ENCODE data around the gene SQSTM1.
"Not testable (repeated sequence)": the region's sequence is repeated elsewhere in the genome, so short reads cannot be mapped to it uniquely, and the experiment has no call there.

The SQSTM1 gene

DNA sequence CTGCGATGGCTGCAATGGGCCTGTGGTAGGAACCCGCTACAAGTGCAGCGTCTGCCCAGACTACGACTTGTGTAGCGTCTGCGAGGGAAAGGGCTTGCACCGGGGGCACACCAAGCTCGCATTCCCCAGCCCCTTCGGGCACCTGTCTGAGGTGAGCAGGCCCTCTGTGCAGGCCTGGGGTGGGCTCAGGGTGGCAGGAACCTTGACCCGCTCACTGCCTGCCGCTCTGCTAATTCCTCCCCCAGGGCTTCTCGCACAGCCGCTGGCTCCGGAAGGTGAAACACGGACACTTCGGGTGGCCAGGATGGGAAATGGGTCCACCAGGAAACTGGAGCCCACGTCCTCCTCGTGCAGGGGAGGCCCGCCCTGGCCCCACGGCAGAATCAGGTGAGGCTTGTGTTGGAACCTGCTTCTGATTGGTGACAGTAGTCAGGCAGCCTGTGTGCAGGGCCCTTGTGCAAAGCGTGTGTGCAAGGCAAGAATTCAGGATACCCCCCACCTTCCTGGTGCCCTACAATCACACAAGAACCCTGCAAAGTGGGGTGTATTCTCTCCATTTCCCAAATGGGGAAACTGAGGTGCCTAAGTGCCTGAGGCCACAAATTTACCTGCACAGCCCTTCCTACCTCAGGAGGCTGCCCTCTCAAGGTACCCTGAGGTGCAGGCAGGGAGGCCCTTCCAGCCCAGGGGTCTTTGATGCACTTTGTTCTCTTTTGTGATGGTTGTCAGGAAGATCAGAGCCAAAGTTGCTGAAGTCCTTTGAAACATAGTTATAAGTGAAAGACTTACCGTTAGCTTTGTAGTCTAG, 3.4 kb downstream of the SQSTM1 start:
- DNase-seq (ENCODE audit: low read depth in 2 of 2, low spot score in 1 of 2), result no peak

DNA sequence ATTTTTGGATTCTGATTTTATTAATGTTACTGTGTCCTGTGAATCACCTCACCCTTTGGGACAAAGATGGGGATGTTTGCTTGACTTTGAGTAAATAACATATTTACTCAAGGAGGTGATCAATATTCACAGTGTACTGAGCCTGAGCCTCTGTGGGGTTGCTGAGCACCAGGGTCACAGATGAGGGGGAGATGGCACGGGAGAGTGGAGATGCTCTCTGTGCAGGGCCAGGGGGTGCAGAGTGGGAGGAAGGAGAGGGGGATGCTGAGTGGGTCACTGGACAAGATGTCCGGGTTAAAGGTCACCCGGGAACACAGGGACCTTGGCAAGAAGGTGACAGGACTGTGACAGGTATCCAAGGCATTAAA, 4.0 kb downstream of the SQSTM1 start:
- DNase-seq (ENCODE audit: low read depth in 2 of 2, low spot score in 1 of 2), result no peak

DNA sequence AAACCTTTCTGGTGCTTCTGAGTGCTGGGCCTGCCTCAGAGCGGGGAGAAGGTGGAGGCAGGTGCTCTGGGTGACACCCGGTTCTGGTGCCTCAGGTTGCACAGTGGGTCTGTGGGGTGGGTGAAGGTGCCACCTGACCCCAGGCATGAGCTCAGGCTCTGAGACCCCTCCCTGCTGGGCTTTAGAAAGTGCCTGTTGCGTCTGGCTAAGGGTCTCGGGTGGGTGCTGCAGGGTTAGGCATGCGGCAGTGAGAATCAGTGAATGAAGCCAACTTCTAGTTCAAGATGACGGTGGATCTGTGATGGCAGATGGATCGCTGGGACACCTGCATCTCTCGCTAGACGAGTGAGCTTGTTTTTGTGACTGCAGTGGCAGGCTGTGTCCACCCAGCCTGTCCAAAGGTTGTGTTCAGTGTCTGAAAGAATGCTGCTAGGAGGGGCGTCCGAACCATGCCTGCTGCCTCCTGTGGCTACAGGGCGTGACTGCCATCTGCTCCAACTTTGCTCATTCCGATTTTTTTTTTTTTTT, 5.0 kb downstream of the SQSTM1 start:
- DNase-seq (ENCODE audit: low read depth in 2 of 2, low spot score in 1 of 2), result no peak

DNA sequence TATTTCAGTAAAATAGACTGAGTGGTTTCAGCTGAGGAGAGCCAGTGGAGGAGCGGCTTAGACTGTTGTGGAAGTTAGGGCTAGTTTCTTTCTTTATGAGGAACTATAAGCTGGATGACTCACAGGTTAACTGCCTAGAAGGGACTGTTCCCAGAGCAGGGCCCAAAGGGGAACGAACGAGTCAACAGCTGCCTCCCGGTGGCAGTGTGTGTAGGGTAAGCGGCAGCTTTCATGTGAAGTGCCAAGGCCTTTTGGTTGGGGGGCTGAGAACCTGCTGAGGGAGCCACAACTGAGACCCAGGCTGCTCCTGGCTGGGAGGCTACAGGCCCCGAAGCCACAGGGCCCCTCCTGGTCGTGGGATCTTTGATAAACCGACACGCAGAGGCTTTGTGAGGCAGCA, 7.0 kb downstream of the SQSTM1 start:
- DNase-seq (ENCODE audit: low read depth in 2 of 2, low spot score in 1 of 2), result no peak

DNA sequence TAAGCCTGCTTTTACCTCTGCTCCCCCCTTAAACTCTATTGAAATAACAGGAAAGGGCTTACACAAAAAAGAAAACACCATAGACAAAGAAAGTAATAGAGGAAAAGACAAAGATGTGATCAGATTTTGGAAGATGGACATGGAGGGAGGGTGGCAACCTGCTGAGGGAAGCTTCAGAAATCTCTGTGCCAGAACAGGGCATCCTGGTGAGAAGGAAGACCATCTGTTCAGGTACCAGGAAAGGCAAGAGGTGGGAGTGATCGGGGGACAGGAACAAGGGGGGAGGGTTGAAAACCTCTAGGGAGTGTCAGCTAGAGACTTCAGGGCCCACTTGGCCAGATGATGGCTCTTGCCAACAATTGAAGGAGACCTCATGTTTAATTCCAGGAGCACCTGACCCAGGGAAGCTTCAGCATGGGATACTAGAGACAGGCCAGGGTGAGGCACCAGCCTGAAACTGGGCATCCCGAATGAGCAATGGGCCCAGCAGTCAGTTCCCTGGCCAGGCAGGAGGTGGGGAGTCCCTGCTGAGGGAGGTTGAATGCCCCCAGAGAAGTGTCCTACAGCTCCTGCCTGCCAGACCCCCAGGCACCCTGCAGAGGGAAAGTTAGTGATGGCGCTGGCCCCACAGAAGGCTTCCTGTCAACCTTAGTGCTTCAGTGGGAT, 8.2 kb downstream of the SQSTM1 start:
- DNase-seq (ENCODE audit: low read depth in 2 of 2, low spot score in 1 of 2), result no peak

DNA sequence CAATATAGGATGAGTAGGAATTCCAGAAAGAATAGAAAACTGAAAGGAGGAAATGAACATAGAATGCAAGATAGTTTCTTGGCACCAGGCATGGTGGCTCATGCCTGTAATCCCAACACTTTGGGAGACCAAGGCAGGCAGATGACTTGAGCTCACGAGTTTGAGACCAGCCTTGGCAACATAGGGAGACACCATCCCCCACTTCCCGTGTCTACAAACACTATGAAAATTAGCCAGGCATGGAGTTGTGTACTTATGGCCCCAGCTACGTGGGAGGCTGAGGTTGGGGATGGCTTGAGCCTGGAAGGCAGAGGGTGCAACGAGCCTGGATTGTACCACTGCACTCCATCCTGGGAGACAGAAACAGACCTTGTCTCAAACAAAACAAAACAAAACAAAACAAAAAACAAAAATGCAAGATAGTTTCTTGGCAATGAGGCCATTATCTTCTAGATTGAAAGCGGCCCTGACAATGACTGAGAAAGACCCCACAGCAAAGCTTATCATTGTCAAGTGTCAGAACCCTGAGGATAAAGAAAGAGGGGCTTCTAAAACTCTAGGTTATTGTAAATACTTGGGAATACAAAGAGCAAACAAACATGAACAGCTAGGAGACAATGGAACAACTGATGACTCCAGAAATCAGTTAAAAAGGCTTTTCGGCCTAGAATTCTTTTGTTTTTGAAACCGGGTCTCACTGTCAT, 9.2 kb downstream of the SQSTM1 start:
- no peak for DNase-seq (ENCODE audit: low read depth in 2 of 2, low spot score in 1 of 2)

DNA sequence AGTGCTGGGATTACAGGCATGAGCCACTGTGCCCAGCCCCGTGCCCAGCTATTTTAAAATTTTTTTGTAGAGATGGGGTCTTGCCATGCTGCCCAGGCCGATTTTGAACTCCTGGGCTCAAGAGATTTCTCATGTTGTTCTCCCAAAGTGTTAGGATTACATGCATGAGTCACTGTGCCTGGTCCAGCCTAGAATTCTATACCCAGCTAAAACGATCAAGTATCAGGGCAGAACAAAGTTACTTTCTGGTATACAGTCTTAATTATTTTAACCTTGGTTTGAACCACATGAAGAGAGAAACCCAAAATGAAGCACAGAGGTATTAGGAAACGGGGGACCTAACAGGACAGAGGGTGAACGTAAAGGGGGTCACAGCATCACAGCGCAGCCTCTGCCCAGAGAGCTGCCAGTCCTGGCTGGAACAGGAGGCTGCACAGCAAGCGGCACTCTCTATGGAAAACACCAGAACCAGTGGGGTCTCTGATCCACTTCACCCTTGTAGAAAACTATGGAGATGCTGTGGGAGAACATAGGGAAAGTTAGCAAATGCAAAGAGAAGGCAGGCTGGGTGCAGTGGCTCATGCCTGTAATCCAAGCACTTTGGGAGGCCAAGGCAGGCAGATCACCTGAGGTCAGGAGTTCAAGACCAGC, 10.2 kb downstream of the SQSTM1 start:
- DNase-seq (ENCODE audit: low read depth in 2 of 2, low spot score in 1 of 2), result no peak

DNA sequence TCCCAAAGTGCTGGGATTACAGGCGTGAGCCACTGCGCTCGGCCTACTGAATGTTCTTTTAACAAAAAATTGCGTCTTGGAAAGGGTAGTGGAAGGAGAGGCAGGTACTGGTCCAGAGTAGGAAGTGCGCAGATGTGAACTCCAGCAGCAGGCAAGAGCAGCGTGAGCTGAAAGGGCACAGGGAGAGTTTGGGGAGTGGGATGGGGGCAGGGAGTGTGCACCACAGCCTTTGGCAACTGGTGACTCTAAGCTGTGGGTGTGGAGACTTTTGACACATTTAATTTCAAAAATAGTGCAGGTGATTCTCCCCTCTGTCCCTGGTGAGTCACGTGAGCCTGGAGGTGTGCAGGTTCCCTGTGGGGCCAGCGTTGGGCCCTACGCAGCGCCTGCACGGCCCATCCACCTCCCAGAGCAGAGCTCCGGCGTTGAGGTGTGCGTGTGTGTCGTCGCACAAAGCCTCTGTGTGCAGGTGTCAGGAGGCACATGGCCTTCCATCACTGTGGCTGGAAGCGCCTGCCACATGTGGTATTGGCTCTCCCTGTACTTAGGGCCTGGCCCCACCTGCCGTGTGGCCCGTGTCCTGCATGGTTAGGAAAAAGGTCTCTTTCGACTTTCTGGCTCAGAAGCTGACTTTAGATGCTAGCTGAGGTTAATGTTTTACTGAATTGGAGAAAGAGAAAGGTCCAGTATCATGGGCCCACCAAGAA, 11.5 kb downstream of the SQSTM1 start:
- no peak for DNase-seq (ENCODE audit: low read depth in 2 of 2, low spot score in 1 of 2)

DNA sequence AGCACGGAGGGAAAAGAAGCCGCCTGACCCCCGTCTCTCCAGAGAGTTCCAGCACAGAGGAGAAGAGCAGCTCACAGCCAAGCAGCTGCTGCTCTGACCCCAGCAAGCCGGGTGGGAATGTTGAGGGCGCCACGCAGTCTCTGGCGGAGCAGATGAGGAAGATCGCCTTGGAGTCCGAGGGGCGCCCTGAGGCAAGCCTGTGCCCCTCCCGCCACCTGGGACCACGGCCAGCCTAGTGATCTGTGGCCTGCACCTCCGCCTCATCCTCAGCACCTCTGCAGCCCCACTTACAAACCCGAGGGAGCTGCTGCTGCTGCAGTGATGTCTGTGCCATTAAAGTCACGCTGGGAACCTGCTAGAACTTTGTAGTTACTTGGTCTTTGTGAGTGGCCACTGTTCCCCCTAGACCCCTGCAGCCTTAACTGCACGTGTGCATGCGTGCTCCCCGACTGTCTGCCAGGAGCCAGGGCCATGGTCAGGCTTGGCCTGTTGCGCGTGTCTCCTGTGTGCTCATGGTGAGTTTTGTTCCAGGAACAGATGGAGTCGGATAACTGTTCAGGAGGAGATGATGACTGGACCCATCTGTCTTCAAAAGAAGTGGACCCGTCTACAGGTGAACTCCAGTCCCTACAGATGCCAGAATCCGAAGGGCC, 12.5 kb downstream of the SQSTM1 start:
- DNase-seq (ENCODE audit: low read depth in 2 of 2, low spot score in 1 of 2), result no peak

DNA sequence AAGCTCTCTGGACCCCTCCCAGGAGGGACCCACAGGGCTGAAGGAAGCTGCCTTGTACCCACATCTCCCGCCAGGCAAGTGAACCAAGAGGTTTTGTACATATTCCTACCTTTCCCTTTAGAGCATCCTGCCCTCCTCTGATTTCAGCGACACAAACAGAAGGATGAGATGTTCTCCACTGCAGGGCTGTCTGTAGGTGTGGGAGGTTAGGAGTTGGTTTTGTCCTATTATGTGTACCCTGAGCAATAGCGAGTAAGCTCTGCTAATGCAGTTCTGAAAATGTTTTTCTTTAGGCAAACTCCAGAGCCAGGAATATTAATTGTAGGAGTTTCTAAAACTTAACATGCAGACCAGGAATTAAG, 13.0 kb downstream of the SQSTM1 start:
- DNase-seq (ENCODE audit: low read depth in 2 of 2, low spot score in 1 of 2), result no peak

DNA sequence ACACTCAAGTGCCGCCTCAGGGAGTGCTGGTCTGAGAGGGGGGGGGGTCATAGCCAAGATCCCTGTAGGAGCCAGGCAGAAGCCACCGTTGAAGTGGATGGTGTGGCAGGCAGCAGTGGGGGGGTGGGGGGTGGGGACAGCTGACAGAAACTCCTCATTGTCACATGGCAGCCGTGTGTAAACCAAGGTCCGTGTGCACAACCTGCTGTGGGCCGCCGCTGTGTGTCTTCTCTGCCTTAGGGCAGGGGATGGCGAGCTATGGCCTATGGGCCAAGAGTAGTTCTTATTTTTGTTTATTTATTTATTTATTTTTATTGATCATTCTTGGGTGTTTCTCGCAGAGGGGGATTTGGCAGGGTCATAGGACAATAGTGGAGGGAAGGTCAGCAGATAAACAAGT, 13.4 kb downstream of the SQSTM1 start:
- DNase-seq (ENCODE audit: low read depth in 2 of 2, low spot score in 1 of 2), result no peak

DNA sequence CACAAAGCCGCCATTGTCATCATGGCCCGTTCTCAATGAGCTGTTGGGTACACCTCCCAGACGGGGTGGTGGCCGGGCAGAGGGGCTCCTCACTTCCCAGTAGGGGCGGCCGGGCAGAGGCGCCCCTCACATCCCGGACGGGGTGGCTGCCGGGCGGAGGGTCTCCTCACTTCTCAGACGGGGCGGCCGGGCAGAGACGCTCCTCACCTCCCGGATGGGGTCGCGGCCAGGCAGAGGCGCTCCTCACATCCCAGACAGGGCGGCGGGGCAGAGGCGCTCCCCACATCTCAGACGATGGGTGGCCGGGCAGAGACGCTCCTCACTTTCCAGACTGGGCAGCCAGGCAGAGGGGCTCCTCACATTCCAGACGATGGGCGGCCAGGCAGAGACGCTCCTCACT, 14.2 kb downstream of the SQSTM1 start:
- not testable (repeated sequence) for DNase-seq (ENCODE audit: low read depth in 2 of 2, low spot score in 1 of 2)

DNA sequence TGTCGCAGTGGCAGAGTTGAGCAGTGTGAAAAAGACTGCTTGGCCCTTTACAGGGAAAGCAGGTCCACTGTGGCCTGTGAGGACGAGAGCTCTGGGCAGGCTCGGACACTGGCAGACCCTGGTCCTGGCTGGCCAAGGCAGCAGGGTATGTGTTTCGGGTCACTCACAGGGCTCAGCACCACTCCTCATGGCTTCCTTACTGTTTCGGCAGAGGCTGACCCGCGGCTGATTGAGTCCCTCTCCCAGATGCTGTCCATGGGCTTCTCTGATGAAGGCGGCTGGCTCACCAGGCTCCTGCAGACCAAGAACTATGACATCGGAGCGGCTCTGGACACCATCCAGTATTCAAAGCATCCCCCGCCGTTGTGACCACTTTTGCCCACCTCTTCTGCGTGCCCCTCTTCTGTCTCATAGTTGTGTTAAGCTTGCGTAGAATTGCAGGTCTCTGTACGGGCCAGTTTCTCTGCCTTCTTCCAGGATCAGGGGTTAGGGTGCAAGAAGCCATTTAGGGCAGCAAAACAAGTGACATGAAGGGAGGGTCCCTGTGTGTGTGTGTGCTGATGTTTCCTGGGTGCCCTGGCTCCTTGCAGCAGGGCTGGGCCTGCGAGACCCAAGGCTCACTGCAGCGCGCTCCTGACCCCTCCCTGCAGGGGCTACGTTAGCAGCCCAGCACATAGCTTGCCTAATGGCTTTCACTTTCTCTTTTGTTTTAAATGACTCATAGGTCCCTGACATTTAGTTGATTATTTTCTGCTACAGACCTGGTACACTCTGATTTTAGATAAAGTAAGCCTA, 15.7 kb downstream of the SQSTM1 start:
- peak in 1 of 2 donors; percentile 46 for DNase-seq (ENCODE audit: low read depth in 2 of 2, low spot score in 1 of 2)

DNA sequence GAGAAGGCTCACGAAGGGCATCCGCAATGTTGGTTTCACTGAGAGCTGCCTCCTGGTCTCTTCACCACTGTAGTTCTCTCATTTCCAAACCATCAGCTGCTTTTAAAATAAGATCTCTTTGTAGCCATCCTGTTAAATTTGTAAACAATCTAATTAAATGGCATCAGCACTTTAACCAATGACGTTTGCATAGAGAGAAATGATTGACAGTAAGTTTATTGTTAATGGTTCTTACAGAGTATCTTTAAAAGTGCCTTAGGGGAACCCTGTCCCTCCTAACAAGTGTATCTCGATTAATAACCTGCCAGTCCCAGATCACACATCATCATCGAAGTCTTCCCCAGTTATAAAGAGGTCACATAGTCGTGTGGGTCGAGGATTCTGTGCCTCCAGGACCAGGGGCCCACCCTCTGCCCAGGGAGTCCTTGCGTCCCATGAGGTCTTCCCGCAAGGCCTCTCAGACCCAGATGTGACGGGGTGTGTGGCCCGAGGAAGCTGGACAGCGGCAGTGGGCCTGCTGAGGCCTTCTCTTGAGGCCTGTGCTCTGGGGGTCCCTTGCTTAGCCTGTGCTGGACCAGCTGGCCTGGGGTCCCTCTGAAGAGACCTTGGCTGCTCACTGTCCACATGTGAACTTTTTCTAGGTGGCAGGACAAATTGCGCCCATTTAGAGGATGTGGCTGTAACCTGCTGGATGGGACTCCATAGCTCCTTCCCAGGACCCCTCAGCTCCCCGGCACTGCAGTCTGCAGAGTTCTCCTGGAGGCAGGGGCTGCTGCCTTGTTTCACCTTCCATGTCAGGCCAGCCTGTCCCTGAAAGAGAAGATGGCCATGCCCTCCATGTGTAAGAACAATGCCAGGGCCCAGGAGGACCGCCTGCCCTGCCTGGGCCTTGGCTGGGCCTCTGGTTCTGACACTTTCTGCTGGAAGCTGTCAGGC, 16.6 kb downstream of the SQSTM1 start:
- no peak for DNase-seq (ENCODE audit: low read depth in 2 of 2, low spot score in 1 of 2)

DNA sequence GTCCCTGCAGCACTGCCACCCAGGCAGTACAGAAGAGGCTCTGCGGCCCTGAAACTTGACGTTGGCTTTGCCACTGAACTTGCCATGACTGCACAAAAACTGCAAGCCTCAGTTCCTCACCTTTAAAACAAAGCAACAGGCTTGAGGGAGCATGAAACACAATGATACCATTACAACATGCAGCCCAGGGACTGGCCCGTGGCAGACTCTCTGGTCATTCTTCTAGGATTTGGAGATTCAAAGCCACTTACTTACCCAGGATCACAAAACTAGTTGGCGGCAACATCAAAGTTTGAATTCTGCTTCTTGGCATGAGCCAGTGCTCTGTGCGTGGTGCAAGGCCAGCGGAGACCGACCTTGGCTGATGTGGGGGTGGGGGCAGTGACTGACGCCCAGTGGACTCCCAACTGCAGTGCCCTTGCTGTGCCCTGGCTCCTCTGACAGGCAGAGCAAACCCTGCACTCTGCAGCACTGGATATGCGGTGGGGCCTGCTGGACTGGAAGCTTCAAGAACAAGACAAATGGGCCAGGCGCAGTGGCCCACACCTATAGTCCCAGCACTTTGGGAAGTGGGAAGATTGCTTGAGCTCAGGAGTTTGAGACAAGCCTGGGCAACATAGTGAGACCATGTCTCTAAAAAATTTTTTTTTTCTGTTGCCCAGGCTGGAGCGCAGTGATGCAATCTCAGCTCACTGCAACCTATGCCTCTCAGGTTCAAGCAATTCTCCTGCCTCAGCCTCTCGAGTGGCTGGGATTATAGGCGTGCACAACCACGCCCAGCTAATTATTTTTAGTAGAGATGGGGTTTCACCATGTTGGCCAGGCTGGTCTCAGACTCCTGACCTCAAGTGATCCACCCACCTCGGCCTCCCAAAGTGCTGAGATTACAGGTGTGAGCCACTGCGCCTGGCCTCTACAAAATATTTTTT, 18.9 kb downstream of the SQSTM1 start:
- no peak for DNase-seq (ENCODE audit: low read depth in 2 of 2, low spot score in 1 of 2)

DNA sequence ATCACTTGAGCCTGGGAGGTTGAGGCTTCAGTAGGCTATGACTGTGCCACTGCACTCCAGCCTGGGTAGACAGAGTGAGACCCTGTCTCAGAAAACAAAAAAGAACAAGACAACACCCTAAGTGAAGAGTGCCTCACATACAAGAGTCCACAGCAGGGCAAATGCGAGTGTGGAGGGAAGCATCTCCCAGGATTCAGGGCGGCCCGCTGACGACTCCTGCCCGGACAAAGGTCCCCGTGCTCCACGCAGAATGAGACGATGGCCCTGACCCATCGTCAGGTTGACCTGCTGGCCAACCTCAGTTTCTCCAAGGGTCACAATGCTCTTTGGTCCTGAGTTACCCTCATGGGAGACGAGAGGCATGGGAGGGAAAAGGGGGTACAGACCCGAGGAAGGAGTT, 19.6 kb downstream of the SQSTM1 start:
- no peak for DNase-seq (ENCODE audit: low read depth in 2 of 2, low spot score in 1 of 2)

DNA sequence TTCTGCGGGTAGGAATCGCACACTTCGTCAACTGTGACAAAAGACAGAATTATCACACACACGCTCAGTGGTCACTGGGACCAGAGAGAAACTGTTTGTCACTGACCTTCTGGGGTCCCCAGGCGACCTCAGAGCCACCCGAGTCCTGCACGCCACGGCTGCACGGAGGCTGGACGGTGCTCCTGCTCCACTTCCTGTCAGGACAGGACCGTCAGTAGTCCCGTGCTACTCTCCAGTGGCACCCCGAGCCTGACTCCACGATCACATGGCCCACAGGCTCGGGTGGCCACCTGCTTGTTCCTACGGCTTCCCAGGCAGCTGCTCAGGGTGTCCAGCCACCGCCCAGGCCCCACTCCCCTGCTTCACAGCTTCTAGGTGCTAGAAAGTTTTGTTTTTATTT, 20.1 kb downstream of the SQSTM1 start:
- no peak for DNase-seq (ENCODE audit: low read depth in 2 of 2, low spot score in 1 of 2)
